HG03039 (cell line): Measurements from ENCODE around the gene NEUROD1.

Experiments used
- ATAC-seq: cut with Tn5 transposase; IDR thresholded peaks from one replicate; pipeline ENCODE4 v1.9.1; 2021; ENCODE audit warnings: mild to moderate bottlenecking, moderate library complexity; ENCODE audit not compliant: unreplicated experiment

Gene NEUROD1

GRCh38 chr2:181643151-181643550, 37.2 kb downstream of the NEUROD1 start:
- ATAC-seq: no peak

- no peak for ATAC-seq
Measured at GRCh38 chr2:181642086-181642485, 38.2 kb downstream of the NEUROD1 start.

- no peak for ATAC-seq
Measured at GRCh38 chr2:181639686-181640085, 40.6 kb downstream of the NEUROD1 start.

DNA sequence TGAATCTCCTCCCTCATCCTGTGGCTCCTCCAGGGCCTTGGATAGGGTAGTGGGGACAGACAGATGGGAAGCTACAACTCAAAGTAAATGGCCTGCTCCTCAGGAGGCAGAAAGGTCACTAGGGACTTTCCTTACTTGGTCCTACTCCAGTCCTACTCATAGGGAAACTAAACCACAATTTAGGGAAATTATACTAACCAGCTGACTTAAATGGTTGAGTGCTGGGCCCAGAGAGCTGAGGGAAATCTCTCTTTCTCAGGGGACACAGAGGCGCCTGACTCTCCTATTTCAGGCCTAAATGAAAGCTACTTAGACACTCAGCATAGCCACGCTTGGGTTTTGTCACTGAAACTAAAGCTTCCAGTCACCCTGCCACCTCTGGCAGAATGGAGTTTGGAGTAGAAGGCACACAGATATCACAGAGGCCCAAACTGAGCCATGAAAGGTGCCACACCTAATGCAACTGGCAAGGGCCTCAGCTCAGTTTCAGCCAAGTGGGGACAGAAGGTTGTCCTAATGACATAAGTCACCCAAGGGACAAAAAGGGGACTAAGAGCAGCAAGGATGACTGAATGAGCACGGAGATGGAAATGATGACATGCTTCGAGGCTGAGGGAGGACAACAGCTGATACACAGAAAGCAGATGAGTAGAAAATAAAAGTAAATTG, 47.5 kb downstream of the NEUROD1 start:
- peak; percentile 94 for ATAC-seq

- ATAC-seq: no peak
Measured at GRCh38 chr2:181628590-181629585, 51.4 kb downstream of the NEUROD1 start.

- no peak for ATAC-seq
Measured at GRCh38 chr2:181627545-181627944, 52.8 kb downstream of the NEUROD1 start.

DNA sequence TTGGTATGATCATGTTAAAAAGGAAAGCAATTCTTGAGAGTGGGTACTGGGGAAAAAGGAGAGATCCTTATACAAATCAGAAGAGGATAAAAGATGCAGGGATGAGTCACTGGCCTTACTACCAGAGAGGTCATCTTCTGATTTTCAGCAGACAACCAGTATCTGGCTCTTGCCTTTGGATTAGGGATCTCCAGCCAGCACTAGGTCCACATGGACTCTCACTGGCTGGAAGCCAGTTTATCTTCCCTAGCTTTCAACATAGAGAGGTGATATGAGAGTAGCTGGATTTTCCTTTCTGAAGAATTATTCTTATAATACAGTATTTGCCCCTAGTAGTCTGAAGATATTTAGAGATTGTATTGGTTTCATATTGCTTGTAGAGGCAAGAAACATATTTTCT, 53.6 kb downstream of the NEUROD1 start:
- no peak for ATAC-seq
